SU-DHL-6 (cell line): ENCODE data around the gene DNAJB4.

Experiments used
- H2AFZ ChIP-seq: fragments of 200-600 bp; sonication (generic); 2 replicates; pipeline ENCODE4 v1.6.1; 2014; ENCODE audit warnings: low read depth, mild to moderate bottlenecking, moderate library complexity, mixed read lengths, antibody characterized with exemption, low read length; ENCODE audit not compliant: severe bottlenecking
- H3F3A ChIP-seq: fragments of 200-600 bp; shearing (Covaris generic); 2 replicates; pipeline ENCODE4 v1.6.0; 2016; ENCODE audit warnings: antibody characterized with exemption, mild to moderate bottlenecking; ENCODE audit not compliant: insufficient read depth
- H3K27ac ChIP-seq: fragments of 200-600 bp; sonication (generic); 2 replicates; pipeline ENCODE4 v1.5.1; 2016; ENCODE audit warnings: low read depth, mild to moderate bottlenecking, low read length, moderate library complexity, mixed read lengths
- H3K27me3 ChIP-seq: fragments of 200-600 bp; sonication (generic), shearing (Covaris generic); 2 replicates; pipeline ENCODE4 v1.6.0; 2014; ENCODE audit warnings: mild to moderate bottlenecking, low read length
- H3K36me3 ChIP-seq: fragments of 200-600 bp; sonication (generic); 2 replicates; pipeline ENCODE4 v1.6.1; 2014; ENCODE audit warnings: mild to moderate bottlenecking, low read length, mixed read lengths
- H3K4me2 ChIP-seq: fragments of 300-600, 200-600 bp; shearing (Covaris generic), sonication (generic); 2 replicates; pipeline ENCODE4 v1.6.0; 2014; ENCODE audit warnings: low read length, low read depth, mild to moderate bottlenecking; ENCODE audit not compliant: poor library complexity, severe bottlenecking
- H3K4me3 ChIP-seq: fragments of 200-600 bp; sonication (generic); 2 replicates; pipeline ENCODE4 v1.5.1; 2014; ENCODE audit warnings: antibody characterized with exemption, low read length, mild to moderate bottlenecking, mixed read lengths; ENCODE audit not compliant: insufficient read depth, poor library complexity, severe bottlenecking
- H3K79me2 ChIP-seq: fragments of 200-600 bp; sonication (generic); 2 replicates; pipeline ENCODE4 v1.6.1; 2014; ENCODE audit warnings: mild to moderate bottlenecking, low read length, moderate library complexity; ENCODE audit not compliant: insufficient read depth
- H3K9ac ChIP-seq: fragments of 200-600 bp; sonication (generic); 2 replicates; pipeline ENCODE4 v1.7.0; 2014; ENCODE audit warnings: mild to moderate bottlenecking, low read length
- H3K9me2 ChIP-seq: fragments of 200-600 bp; sonication (generic); replicated peaks from 2 replicates; pipeline ENCODE4 v1.6.1; 2014; ENCODE audit warnings: low read length; ENCODE audit not compliant: insufficient read depth
- H3K9me3 ChIP-seq: fragments of 200-600 bp; sonication (generic); 2 replicates; pipeline ENCODE4 v1.6.1; 2014; ENCODE audit warnings: low read length, mixed read lengths; ENCODE audit not compliant: insufficient read depth
- H4K20me1 ChIP-seq: fragments of 200-600 bp; sonication (generic); 2 replicates; pipeline ENCODE4 v1.6.1; 2014; ENCODE audit warnings: low read depth, mild to moderate bottlenecking, antibody characterized with exemption, low read length, moderate library complexity, mixed read lengths
- EZH2phosphoT487 ChIP-seq: fragments of 200-600 bp; sonication (generic), shearing (Covaris generic); conservative IDR thresholded peaks from 2 replicates; pipeline ENCODE4 v1.6.1; 2018; ENCODE audit warnings: mild to moderate bottlenecking, antibody characterized with exemption, low read length, moderate library complexity, mixed read lengths
- TF ChIP-seq, protein P1 (sequence below): fragments of 200-600 bp; sonication (generic); IDR thresholded peaks from one replicate; pipeline ENCODE4 v1.5.1; 2017; ENCODE audit warnings: antibody characterized with exemption, mild to moderate bottlenecking, low read length, moderate library complexity; ENCODE audit not compliant: insufficient read depth, poor library complexity, severe bottlenecking

The DNAJB4 gene

DNA sequence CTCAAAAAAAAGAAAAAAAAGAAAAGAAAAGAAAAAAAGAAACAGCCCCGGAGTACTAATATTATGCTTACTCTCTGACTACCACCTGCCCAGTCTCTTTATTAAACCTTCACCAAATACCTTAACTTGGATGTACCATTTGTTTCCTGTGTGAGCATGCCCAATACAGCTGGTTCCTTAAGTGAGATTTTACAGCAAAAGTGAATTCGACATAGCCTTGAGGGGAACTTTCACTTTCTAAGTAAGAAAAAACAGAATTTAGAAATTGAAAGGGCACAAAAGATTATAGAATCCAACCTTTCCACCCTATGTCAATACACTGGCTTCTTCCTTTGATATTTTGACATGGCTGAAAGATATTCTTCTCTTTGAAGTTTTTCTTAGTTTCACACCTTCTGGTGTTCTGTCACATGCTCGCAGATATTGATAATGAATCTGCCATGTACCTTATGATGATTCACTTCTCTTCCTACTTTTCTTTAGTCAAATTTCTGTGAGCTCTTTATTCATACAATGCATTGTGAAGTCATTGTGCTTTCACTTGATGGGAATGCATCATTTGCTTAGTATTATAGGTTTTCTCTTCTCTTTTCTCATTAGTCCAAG lies 35.8 kb downstream of the DNAJB4 start:
- Histone ChIP-seq H3K36me3 (no peaks in the 10 kb centered on the region), H3K4me3 (no peak overlapping the region), H4K20me1 (no peaks in the 10 kb centered on the region), H3K9me3 (no peaks in the 10 kb centered on the region), H3K9ac (no peak overlapping the region), H2AFZ (no peak overlapping the region), H3K27ac (no peak overlapping the region), H3K4me2 (no peak overlapping the region), H3F3A (no peaks in the 10 kb centered on the region), H3K79me2 (no peaks in the 10 kb centered on the region), H3K27me3 (no peaks in the 10 kb centered on the region), H3K9me2 (no peaks in the 10 kb centered on the region)
- TF ChIP-seq, protein P1, sequence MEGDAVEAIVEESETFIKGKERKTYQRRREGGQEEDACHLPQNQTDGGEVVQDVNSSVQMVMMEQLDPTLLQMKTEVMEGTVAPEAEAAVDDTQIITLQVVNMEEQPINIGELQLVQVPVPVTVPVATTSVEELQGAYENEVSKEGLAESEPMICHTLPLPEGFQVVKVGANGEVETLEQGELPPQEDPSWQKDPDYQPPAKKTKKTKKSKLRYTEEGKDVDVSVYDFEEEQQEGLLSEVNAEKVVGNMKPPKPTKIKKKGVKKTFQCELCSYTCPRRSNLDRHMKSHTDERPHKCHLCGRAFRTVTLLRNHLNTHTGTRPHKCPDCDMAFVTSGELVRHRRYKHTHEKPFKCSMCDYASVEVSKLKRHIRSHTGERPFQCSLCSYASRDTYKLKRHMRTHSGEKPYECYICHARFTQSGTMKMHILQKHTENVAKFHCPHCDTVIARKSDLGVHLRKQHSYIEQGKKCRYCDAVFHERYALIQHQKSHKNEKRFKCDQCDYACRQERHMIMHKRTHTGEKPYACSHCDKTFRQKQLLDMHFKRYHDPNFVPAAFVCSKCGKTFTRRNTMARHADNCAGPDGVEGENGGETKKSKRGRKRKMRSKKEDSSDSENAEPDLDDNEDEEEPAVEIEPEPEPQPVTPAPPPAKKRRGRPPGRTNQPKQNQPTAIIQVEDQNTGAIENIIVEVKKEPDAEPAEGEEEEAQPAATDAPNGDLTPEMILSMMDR: no peak
- TF ChIP-seq EZH2phosphoT487: no peak

DNA sequence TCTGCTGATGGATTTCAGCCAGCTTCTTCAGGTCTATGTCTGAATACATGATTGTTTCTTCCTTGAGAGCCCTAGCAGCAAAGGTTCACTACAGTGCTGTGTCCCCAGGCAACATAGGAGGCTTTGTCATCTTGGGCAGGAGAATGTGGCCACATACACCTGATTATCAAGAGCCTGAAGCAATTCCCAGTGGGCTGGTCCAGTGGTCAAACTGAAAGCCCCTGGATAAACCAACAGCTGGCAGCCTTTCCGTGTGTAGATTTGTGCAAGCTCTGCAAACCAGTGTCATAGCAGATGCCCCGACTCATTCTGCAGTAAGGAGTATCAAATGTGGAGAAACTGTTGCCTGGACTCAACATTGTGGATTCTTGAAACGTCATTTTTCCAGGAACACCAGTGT lies 38.7 kb downstream of the DNAJB4 start:
- no peak overlapping the region for H2AFZ ChIP-seq
- TF ChIP-seq EZH2phosphoT487: no peak
- TF ChIP-seq, protein P1: no peak
- H3K9me3 ChIP-seq: no peaks in the 10 kb centered on the region
- H3K4me2 ChIP-seq: no peak overlapping the region
- H3K4me3 ChIP-seq: no peak overlapping the region
- H3K36me3 ChIP-seq: no peaks in the 10 kb centered on the region
- H3K9me2 ChIP-seq: no peaks in the 10 kb centered on the region
- no peaks in the 10 kb centered on the region for H4K20me1 ChIP-seq
- no peak overlapping the region for H3K9ac ChIP-seq
- no peaks in the 10 kb centered on the region for H3K79me2 ChIP-seq
- no peak overlapping the region for H3K27ac ChIP-seq
- no peaks in the 10 kb centered on the region for H3F3A ChIP-seq
- H3K27me3 ChIP-seq: no peaks in the 10 kb centered on the region

DNA sequence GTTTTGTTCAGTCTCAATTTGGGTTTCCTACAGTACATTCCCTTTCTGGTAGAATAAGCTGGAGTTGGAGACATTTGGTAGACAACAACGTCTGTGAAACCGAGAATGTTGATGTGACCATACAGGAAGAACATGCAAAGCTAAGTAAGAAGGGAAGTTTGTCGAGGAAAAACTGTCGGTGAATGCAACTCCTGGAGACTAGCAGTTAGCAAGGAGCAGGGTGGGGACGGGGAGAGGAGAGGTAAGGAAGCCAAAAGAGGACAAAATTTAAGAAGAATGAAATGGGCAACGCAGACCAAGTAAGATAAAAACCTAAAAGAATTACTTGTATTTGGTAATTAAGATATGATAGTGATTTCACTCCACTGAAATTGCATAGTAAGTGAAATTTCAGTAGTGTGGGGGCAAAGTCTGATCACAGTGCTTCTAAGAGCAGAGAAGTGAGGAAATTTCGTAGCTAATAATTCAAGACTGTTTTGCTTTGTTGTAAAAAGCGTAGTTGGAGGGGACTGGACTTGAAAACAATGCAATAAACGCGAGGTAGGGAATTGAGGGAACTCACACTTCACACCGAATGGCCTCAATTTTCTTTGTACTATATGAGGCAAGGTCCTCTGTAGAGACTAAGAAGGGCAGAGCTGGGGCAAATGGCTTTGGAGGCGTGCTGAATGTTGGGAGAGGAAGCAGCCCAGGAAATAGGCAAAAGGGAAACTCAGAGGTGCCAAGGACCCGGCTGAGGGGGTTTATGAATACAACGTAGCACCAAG lies 40.2 kb downstream of the DNAJB4 start:
- no peak overlapping the region for H2AFZ ChIP-seq
- H3K4me3 ChIP-seq: no peak overlapping the region
- H3F3A ChIP-seq: no peaks in the 10 kb centered on the region
- no peaks in the 10 kb centered on the region for H3K27me3 ChIP-seq
- H3K27ac ChIP-seq: no peak overlapping the region
- no peaks in the 10 kb centered on the region for H3K36me3 ChIP-seq
- H3K79me2 ChIP-seq: no peaks in the 10 kb centered on the region
- TF ChIP-seq, protein P1: no peak
- no peak for TF ChIP-seq EZH2phosphoT487
- no peak overlapping the region for H3K4me2 ChIP-seq
- H3K9me2 ChIP-seq: no peaks in the 10 kb centered on the region
- H4K20me1 ChIP-seq: no peaks in the 10 kb centered on the region
- H3K9me3 ChIP-seq: no peaks in the 10 kb centered on the region
- H3K9ac ChIP-seq: no peak overlapping the region
